ENCODE results near the gene DKK3. TPM values are rescaled to one million over a fixed set of nuclear protein-coding genes. Genes with fewer than 3 reads are reported as not detected.

The DKK3 gene
- polyA plus RNA-seq, 2 of the 4 experiments (the other 2 are of a cell fraction) = 18.4 to 20.8 TPM

DNA sequence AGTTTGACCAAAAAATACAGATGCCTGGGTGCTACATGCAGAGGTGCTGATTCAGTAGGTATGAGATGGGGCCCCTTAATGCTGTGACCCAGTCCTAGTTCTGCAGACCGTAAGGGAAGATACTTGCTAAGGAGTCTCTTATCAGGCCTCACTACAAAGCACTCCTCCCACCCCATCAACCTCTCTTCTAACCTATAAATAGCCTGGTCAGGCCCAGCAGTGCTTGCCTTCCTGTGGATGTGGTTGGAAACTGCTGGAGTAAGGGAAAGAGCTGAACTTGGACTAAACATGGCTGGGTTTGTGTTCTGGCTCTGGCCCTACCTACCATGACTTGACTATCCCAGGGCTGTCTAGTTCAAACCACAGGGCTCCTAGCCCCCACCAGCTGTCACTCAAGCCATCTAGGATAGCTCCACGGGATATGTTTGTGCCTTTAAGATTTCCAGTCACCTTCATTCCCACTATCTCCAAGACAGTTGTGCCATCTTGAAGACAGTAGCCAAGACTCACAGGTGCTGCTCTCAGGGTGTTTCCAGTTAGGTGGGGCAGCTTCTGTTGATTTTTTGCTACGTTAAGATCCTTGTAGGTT is 9.5 kb upstream of the DKK3 start:
- Histone ChIP-seq H3K4me3 (no peak overlapping the region), H3K4me2 (no peak overlapping the region), H3K27ac (no peak overlapping the region), H3K4me1 (no peaks in the 10 kb centered on the region), H3K9me3 (peaks cover 5% of the 10 kb centered on the region; the same call in 2 of the 3 replicates)
- 44% methylated on average over 3 of the region's 3 CpGs for WGBS (ENCODE audit: missing lambda C conversion rate)
- TF ChIP-seq HOXA7 (CRISPR knock-in tag; IDR thresholded peaks at IDR 0.05) (no peak), HOXB5 (CRISPR knock-in tag; IDR thresholded peaks at IDR 0.05) (no peak), HES2 (IDR thresholded peaks at IDR 0.05) (no peak), EHF (CRISPR knock-in tag; IDR thresholded peaks at IDR 0.05) (no peak), MAFK (IDR thresholded peaks at IDR 0.05; ENCODE audit: partially characterized antibody) (no peak), POLR2AphosphoS2 (conservative IDR thresholded peaks at IDR 0.05; ENCODE audit: low read length) (no peak), MYC (IDR thresholded peaks at IDR 0.05; ENCODE audit: borderline replicate concordance, low read length) (no peak)
- TF ChIP-seq, protein P1, sequence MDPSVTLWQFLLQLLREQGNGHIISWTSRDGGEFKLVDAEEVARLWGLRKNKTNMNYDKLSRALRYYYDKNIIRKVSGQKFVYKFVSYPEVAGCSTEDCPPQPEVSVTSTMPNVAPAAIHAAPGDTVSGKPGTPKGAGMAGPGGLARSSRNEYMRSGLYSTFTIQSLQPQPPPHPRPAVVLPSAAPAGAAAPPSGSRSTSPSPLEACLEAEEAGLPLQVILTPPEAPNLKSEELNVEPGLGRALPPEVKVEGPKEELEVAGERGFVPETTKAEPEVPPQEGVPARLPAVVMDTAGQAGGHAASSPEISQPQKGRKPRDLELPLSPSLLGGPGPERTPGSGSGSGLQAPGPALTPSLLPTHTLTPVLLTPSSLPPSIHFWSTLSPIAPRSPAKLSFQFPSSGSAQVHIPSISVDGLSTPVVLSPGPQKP (IDR thresholded peaks at IDR 0.05; ENCODE audit: low read depth, low read length) = no peak
- DNase-seq (ENCODE audit: low read depth in 1 of 2, low spot score in 1 of 2) = no peak
- FAIRE-seq = no peak
- ChIA-PET CTCF (interaction anchor here (0.6 to 2.8 kb wide), 4 partner anchors 10 to 30 kb away, joined by 3 to 14 read pairs (median 5); no protein-coding TSS in a partner anchor), POLR2A (no interaction called here)
- no peak for ATAC-seq

DNA sequence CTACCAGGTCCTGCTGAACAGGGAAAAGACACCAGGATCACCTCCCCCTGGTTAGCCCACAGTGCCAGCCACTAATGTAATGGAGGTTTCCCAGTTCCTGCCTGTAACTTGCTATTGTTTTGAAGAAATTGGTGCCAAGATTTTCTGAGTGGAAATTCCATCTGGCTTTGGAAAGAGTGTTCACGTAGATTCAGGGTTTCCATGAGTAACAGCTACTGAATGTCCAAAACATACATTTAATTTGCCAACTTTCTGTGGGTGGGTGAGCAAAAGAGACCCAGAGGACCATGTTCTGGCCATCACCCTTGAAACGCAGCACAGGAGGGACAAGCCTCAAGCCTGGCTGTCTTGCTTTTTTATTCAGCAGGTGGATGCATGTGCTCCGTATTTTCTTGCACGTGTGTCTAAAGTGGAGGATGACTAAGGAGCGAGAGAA is 8.8 kb upstream of the DKK3 start:
- H3K4me1 ChIP-seq = no peaks in the 10 kb centered on the region
- ChIA-PET POLR2A (no interaction called here), CTCF (interaction anchor here (0.6 to 2.8 kb wide), 5 partner anchors 10 to 386 kb away, joined by 3 to 14 read pairs (median 4); no protein-coding TSS in a partner anchor)
- no peaks in the 10 kb centered on the region for H3K9me3 ChIP-seq
- no peak overlapping the region for H3K4me3 ChIP-seq
- ATAC-seq (no peak), DNase-seq (ENCODE audit: low read depth in 1 of 2, low spot score in 1 of 2) (no peak), FAIRE-seq (no peak)
- TF ChIP-seq PHF8 (IDR thresholded peaks at IDR 0.05; ENCODE audit: borderline replicate concordance, low read depth) = no peak
- TF ChIP-seq NR3C1 (IDR thresholded peaks at IDR 0.05) = no peak
- TF ChIP-seq HDAC2 (IDR thresholded peaks at IDR 0.05) = no peak
- TF ChIP-seq POLR2A (IDR thresholded peaks at IDR 0.05; ENCODE audit: low read length) = no peak
- H3K4me2 ChIP-seq = no peak overlapping the region
- WGBS (ENCODE audit: missing lambda C conversion rate) = 59% methylated on average over 5 of the region's 5 CpGs
- no peak overlapping the region for H3K27ac ChIP-seq

DNA sequence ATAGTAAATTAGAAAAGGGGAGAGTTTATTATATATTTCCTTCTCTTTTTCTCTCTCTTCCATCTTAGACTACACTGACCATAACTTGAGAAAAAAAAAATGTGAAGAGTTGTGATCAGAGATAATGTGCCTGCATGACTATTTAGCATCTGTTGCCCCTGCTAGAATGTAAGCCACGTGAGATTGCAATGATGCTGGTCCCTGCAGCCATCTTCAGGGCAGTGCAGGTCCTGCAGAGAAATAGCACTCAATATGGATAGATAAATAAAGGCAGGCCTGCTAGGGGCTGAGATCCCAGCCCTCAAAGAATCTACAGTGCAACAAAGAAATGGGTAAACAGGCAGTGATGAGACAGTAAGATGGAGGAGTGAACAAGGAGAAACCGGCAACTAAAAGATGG is 7.8 kb upstream of the DKK3 start:
- ChIA-PET POLR2A (no interaction called here), CTCF (interaction anchor here (0.7 to 2.8 kb wide), 6 partner anchors 11 to 217 kb away, joined by 3 to 14 read pairs (median 4); no protein-coding TSS in a partner anchor)
- ATAC-seq (peak; percentile 59 to 64; a peak in 4 of 6 replicates), DNase-seq (ENCODE audit: low read depth in 1 of 2, low spot score in 1 of 2) (peak in 1 of 2 experiments; percentile 17), FAIRE-seq (no peak)
- Histone ChIP-seq H3K9me3 (no peaks in the 10 kb centered on the region), H3K4me1 (no peaks in the 10 kb centered on the region), H3K27ac (no peak overlapping the region), H3K4me3 (no peak overlapping the region), H3K4me2 (no peak overlapping the region)
- no peak for TF ChIP-seq POLR2AphosphoS2 (conservative IDR thresholded peaks at IDR 0.05; ENCODE audit: low read length)
- TF ChIP-seq RAD21 (conservative IDR thresholded peaks at IDR 0.05 in 1 of 2, IDR thresholded peaks at IDR 0.05 in 1 of 2) = peak; percentile 25 to 52; a peak in 2 of 5 replicates
- WGBS (ENCODE audit: missing lambda C conversion rate) = 47% methylated on average over 2 of the region's 2 CpGs

- DNase-seq (ENCODE audit: low read depth in 1 of 2, low spot score in 1 of 2) = no peak
- TF ChIP-seq, protein P2, sequence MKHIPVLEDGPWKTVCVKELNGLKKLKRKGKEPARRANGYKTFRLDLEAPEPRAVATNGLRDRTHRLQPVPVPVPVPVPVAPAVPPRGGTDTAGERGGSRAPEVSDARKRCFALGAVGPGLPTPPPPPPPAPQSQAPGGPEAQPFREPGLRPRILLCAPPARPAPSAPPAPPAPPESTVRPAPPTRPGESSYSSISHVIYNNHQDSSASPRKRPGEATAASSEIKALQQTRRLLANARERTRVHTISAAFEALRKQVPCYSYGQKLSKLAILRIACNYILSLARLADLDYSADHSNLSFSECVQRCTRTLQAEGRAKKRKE (CRISPR knock-in tag; IDR thresholded peaks at IDR 0.05; ENCODE audit: low read depth) = no peak
- TF ChIP-seq CTCF (IDR thresholded peaks at IDR 0.05) (no peak), FOSL2 (IDR thresholded peaks at IDR 0.05) (no peak), FOSL2 (CRISPR knock-in tag; IDR thresholded peaks at IDR 0.05) (no peak), CBX8 (IDR thresholded peaks at IDR 0.05) (no peak), HEYL (CRISPR knock-in tag; IDR thresholded peaks at IDR 0.05) (no peak), HDAC2 (IDR thresholded peaks at IDR 0.05) (no peak), RAD21 (conservative IDR thresholded peaks at IDR 0.05 in 1 of 2, IDR thresholded peaks at IDR 0.05 in 1 of 2) (no peak), RNF2 (IDR thresholded peaks at IDR 0.05; ENCODE audit: borderline replicate concordance, low read depth) (no peak), KDM1A (IDR thresholded peaks at IDR 0.05; ENCODE audit: low read depth) (no peak), KDM5A (IDR thresholded peaks at IDR 0.05) (no peak)
- TF ChIP-seq, protein P3, sequence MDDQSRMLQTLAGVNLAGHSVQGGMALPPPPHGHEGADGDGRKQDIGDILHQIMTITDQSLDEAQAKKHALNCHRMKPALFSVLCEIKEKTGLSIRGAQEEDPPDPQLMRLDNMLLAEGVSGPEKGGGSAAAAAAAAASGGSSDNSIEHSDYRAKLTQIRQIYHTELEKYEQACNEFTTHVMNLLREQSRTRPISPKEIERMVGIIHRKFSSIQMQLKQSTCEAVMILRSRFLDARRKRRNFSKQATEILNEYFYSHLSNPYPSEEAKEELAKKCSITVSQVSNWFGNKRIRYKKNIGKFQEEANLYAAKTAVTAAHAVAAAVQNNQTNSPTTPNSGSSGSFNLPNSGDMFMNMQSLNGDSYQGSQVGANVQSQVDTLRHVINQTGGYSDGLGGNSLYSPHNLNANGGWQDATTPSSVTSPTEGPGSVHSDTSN (IDR thresholded peaks at IDR 0.05) = no peak
- Histone ChIP-seq H3K4me2 (no peak overlapping the region), H3K4me3 (no peak overlapping the region), H3K9me3 (no peaks in the 10 kb centered on the region), H3K27ac (no peak overlapping the region), H3K4me1 (no peaks in the 10 kb centered on the region)
- ChIA-PET POLR2A (no interaction called here), CTCF (interaction anchor here (0.7 to 1.0 kb wide), 3 partner anchors 56 to 90 kb away, joined by 3 to 4 read pairs (median 3); no protein-coding TSS in a partner anchor)
- no peak for FAIRE-seq
- no peak for ATAC-seq
Observed at GRCh38 chr11:12015486-12015885, 7.1 kb upstream of the DKK3 start.

Measured in A549 (cell line).